Right lobe of liver (tissue), 6 donors: ENCODE data around the gene UNC93B1. TPM values are rescaled to one million over a fixed set of nuclear protein-coding genes. Genes with fewer than 3 reads are reported as not detected.

Source experiments
- ATAC-seq, 4 donors: fragments of 200-7000 bp; cut with Tn5 transposase; one replicate each; pipeline ENCODE4 v1.9.1; 2020; ENCODE audit warnings: mild to moderate bottlenecking in 4 of 4, moderate library complexity in 4 of 4
- DNase-seq, 3 donors: peaks; one replicate each; pipeline ENCODE4 v3.0.0-alpha.2; 2020
- H3K27ac ChIP-seq, 3 donors: fragments of 200-600 bp; one replicate each; pipeline ENCODE4 v1.8.0; 2022
- H3K27me3 ChIP-seq, 2 donors: fragments of 200-600 bp; one replicate each; pipeline ENCODE4 v1.8.0; 2022
- H3K36me3 ChIP-seq, 4 donors: fragments of 200-600 bp; sonication (generic) in 1 of 4; one replicate each; pipeline versions ENCODE4 v1.5.1 to v1.8.0; 2017 to 2022; ENCODE audit warnings: control low read depth in 1 of 4
- H3K4me1 ChIP-seq, 4 donors: fragments of 200-600 bp; sonication (generic) in 1 of 4; one replicate each; pipeline versions ENCODE4 v1.5.1 to v1.8.0; 2017 to 2022; ENCODE audit warnings: control low read depth in 1 of 4
- H3K4me3 ChIP-seq, 3 donors: fragments of 200-600 bp; one replicate each; pipeline ENCODE4 v1.8.0; 2022
- H3K9me3 ChIP-seq, 4 donors: fragments of 200-600 bp; sonication (generic) in 1 of 4; one replicate each; pipeline versions ENCODE4 v1.5.1 to v1.8.0; 2017 to 2022; ENCODE audit warnings: control low read depth in 1 of 4
- CTCF ChIP-seq, 4 donors: fragments of 200-600 bp in 3 of 4; fragments of 450-650 bp in 1 of 4; IDR thresholded peaks; one replicate each; pipeline versions ENCODE4 v1.5.1 to v1.8.0; 2016 to 2022; ENCODE audit warnings: antibody characterized with exemption in 4 of 4, mild to moderate bottlenecking in 2 of 4
- POLR2A ChIP-seq: fragments of 450-650 bp; IDR thresholded peaks from one replicate; pipeline ENCODE4 v1.6.1; 2017; ENCODE audit warnings: antibody characterized with exemption, mild to moderate bottlenecking
- WGBS: methylation state at CpG from one replicate; pipeline ENCODE4 v1.1.6; 2018; ENCODE audit warnings: low coverage, low lambda C conversion rate; ENCODE audit not compliant: insufficient coverage; ENCODE audit errors: missing lambda C conversion rate; 5-methylcytosine and 5-hydroxymethylcytosine counted together
- intact Hi-C, 2 donors: fragments of 100-400 bp; cut with DNase I; formaldehyde crosslinking; loops; one replicate each; pipeline versions ENCODE4 v1.11.2 to v1.14.1; 2022
- total RNA-seq, 6 experiments: library from RNA; depleted of rRNA in 2 of 6; stranded (reverse); fragments of >200 nt in 2 of 6; fragmentation: NEBNext Ultra II Directional in 3 of 6; extraction: Animal tissue kit (Norgen Biotek cat#: 25700) in 3 of 6; gene quantifications; one replicate each; pipeline versions ENCODE4 v1.1.0 to v1.2.4, GENCODE V29; 2016 to 2023
- donor health status: DM: no; HTN: yes; CAD: no.
- donor health status: DM: no; HTN: no; CAD: no.
- donor health status: DM: no; HTN: no; CAD: no.
- donor health status: DM: no; HTN: yes; CAD: no.
- donor health status: DM: no; HTN: yes; CAD: no.

UNC93B1 gene
- total RNA-seq, 6 experiments from 2014 or later = 13.3 to 21.4 (median 17.9) TPM

GRCh38 chr11:68050371-68050841, 46.5 kb upstream of the UNC93B1 start:
- H3K4me3 ChIP-seq = no peak overlapping the region
- no peaks in the 10 kb centered on the region for H3K4me1 ChIP-seq
- H3K27ac ChIP-seq = no peak overlapping the region
- no peaks in the 10 kb centered on the region for H3K9me3 ChIP-seq
- ATAC-seq (no peak), DNase-seq (no peak)
- H3K36me3 ChIP-seq = peaks cover 0 to 9% (median 5%) of the 10 kb centered on the region in 4 donors
- intact Hi-C loops = no loop called here
- WGBS = no CpG with 5 or more reads among the region's 18 CpGs
- TF ChIP-seq POLR2A (no peak), CTCF (IDR thresholded peaks at IDR 0.05) (no peak)
- H3K27me3 ChIP-seq = no peaks in the 10 kb centered on the region

DNA sequence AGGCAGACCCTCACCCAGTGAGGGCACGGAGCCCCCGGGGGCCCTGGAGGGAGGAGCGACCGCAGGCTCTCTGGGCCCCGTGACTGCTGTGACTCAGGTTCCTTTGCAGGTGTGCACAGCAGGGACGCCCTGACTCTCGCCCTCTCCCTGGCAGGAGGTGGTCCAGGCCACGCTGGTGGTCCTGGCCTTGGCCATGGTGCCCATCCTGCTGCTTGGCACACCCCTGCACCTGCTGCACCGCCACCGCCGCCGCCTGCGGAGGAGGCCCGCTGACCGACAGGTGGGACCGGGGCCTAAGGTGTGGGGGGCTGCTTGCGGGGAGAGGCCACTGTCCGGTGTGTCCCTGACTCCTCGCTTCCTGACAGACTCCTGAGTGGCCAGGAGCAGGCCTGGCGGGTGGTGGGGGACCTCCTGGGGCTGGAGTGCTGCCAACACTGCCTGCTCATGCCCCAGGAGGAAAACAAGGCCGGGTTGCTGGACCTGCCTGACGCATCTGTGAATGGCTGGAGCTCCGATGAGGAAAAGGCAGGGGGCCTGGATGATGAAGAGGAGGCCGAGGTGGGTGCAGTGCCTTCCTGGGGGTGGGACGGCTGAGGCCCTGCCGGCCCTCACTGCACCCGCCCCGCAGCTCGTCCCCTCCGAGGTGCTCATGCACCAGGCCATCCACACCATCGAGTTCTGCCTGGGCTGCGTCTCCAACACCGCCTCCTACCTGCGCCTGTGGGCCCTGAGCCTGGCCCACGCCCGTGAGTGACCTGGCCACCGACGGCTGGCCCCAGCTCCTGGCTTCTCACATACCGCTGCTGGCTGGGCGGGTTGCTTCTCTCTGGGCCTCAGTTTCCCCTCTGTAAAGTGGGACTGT, 45.8 kb upstream of the UNC93B1 start:
- DNase-seq (peak in 1 of 3 donors; percentile 23), ATAC-seq (no peak)
- Histone ChIP-seq H3K4me1 (no peaks in the 10 kb centered on the region), H3K27me3 (no peaks in the 10 kb centered on the region), H3K27ac (no peak overlapping the region), H3K4me3 (no peak overlapping the region), H3K9me3 (no peaks in the 10 kb centered on the region), H3K36me3 (peaks cover 0 to 9% (median 5%) of the 10 kb centered on the region in 4 donors)
- WGBS = 83% methylated on average over 3 of the region's 40 CpGs
- TF ChIP-seq POLR2A (no peak), CTCF (IDR thresholded peaks at IDR 0.05) (no peak)
- intact Hi-C loops = no loop called here

GRCh38 chr11:68048681-68049508, 45.0 kb upstream of the UNC93B1 start:
- ATAC-seq (no peak), DNase-seq (no peak)
- intact Hi-C loops = no loop called here
- H3K27me3 ChIP-seq = no peaks in the 10 kb centered on the region
- H3K36me3 ChIP-seq = peaks cover 0 to 9% (median 5%) of the 10 kb centered on the region in 4 donors
- TF ChIP-seq POLR2A (no peak), CTCF (IDR thresholded peaks at IDR 0.05) (no peak)
- WGBS = 66% methylated on average over 5 of the region's 35 CpGs
- no peaks in the 10 kb centered on the region for H3K9me3 ChIP-seq
- no peaks in the 10 kb centered on the region for H3K4me1 ChIP-seq
- H3K4me3 ChIP-seq = no peak overlapping the region
- H3K27ac ChIP-seq = no peak overlapping the region

- H3K9me3 ChIP-seq = no peaks in the 10 kb centered on the region
- no peaks in the 10 kb centered on the region for H3K27me3 ChIP-seq
- ATAC-seq = no peak
- H3K27ac ChIP-seq = no peak overlapping the region
- peaks cover 0 to 5% (median 4%) of the 10 kb centered on the region in 4 donors for H3K36me3 ChIP-seq
- no peaks in the 10 kb centered on the region for H3K4me1 ChIP-seq
- 94% methylated on average over 11 of the region's 37 CpGs for WGBS
- DNase-seq = no peak
- intact Hi-C loops = no loop called here
- H3K4me3 ChIP-seq = no peak overlapping the region
- TF ChIP-seq POLR2A (no peak), CTCF (IDR thresholded peaks at IDR 0.05) (no peak)
Measured at GRCh38 chr11:68047437-68048290, 43.8 kb upstream of the UNC93B1 start.
